ENCODE results near the gene MIAT. TPM values are rescaled to one million over a fixed set of nuclear protein-coding genes. Genes with fewer than 3 reads are reported as not detected.
A peak's percentile ranks its signal among the peaks of the same experiment; 100 is the strongest.

The MIAT gene
- total and polyA plus RNA-seq, 8 donors: 0.28 to 0.78 (median 0.53) TPM

DNA sequence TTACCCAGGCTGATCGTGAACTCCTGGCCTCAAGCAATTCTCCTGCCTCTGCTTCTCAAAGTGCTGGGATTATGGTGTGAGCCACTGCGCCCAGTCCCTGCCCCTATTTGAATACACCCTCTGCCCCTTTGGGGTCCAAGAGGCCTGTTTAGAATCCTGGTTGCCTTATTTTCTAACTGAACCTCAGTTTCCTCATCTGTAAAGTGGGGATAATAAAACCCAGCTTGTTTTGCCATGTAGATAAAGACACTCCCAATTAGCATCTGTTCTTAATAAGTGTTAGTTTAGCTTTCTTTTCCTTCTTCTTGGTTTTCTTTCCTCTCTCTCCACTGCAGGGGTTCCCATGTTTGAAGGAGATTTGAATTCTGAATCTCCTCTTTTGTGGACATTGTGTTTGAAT, 4.8 kb downstream of the MIAT start:
- DNase-seq (no peak), ATAC-seq (no peak), FAIRE-seq (no peak)
- H3K4me3 ChIP-seq: no peak overlapping the region
- no peaks in the 10 kb centered on the region for H3K9me3 ChIP-seq
- TF ChIP-seq, protein P1, sequence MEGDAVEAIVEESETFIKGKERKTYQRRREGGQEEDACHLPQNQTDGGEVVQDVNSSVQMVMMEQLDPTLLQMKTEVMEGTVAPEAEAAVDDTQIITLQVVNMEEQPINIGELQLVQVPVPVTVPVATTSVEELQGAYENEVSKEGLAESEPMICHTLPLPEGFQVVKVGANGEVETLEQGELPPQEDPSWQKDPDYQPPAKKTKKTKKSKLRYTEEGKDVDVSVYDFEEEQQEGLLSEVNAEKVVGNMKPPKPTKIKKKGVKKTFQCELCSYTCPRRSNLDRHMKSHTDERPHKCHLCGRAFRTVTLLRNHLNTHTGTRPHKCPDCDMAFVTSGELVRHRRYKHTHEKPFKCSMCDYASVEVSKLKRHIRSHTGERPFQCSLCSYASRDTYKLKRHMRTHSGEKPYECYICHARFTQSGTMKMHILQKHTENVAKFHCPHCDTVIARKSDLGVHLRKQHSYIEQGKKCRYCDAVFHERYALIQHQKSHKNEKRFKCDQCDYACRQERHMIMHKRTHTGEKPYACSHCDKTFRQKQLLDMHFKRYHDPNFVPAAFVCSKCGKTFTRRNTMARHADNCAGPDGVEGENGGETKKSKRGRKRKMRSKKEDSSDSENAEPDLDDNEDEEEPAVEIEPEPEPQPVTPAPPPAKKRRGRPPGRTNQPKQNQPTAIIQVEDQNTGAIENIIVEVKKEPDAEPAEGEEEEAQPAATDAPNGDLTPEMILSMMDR (IDR thresholded peaks at IDR 0.05): no peak
- H3K4me1 ChIP-seq: peaks cover 0 to 7% (median 0%) of the 10 kb centered on the region in 3 donors
- no peaks in the 10 kb centered on the region for H3K36me3 ChIP-seq
- 80 to 82% methylated on average over 2 of the region's 2 CpGs for WGBS, 2 donors
- peaks cover 0 to 7% (median 2%) of the 10 kb centered on the region in 4 donors for H3K27me3 ChIP-seq
- H3K27ac ChIP-seq: no peak overlapping the region
- intact Hi-C loops (cut with DNase I): no loop called here

DNA sequence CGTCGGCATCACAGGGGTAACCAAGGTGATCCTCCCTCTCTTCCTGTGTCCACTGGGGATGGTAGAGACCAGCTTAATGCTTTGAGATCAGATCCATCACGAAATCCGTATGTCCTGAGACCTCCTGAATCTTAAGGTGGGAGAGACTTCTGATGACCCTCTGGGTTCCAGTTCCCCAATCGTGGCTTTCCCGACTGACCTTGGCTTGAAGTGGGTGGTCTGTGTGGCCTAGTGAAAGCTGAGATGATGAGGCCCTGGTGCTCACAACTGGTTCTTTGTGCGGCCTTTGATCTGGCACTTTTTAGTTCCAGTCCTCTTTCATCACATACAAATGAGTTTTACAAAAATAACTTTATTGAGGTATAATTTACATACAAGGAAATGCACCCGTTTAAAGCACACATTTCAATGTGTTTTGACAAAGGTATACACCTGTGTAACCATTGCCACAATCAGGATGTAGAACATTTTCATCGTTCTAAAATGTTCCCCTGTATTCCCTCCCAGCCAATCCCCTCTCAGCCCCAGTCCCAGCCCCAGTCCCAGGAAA, 6.1 kb downstream of the MIAT start:
- no peak overlapping the region for H3K4me3 ChIP-seq
- no peak for ATAC-seq
- TF ChIP-seq, protein P1 (IDR thresholded peaks at IDR 0.05): no peak
- no peaks in the 10 kb centered on the region for H3K4me1 ChIP-seq
- H3K9me3 ChIP-seq: no peaks in the 10 kb centered on the region
- 60 to 70% methylated on average over 9 of the region's 9 CpGs for WGBS, 2 donors
- DNase-seq: no peak
- no peaks in the 10 kb centered on the region for H3K36me3 ChIP-seq
- no peak for FAIRE-seq
- H3K27me3 ChIP-seq: peaks cover 0 to under 1% (median under 1%) of the 10 kb centered on the region in 4 donors
- no peak overlapping the region for H3K27ac ChIP-seq
- intact Hi-C loops (cut with DNase I): no loop called here

DNA sequence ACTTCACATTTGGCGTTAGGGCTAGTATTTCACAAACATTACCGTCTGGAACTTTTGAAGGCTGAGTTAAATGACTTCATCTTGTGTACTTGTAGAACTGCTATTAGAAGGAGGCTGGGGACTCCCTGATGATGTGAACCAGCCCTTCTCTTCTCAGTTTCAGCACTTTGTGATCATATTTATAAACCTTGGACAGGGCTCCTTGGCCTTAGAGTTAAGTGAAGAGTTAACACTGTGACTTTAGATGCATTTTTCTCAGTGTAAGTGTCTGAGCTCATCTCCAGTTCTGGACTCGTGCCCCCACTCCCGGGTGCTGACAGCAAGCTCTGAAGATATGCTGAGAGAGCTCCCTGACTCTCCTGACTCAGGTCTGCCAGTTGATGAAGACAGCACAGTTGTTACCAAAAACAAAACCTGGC, 8.4 kb downstream of the MIAT start:
- FAIRE-seq (no peak), ATAC-seq (no peak), DNase-seq (no peak)
- peaks cover 6 to 11% (median 9%) of the 10 kb centered on the region in 3 donors for H3K4me1 ChIP-seq
- 25 to 30% methylated on average over 4 of the region's 4 CpGs for WGBS, 2 donors
- no peaks in the 10 kb centered on the region for H3K9me3 ChIP-seq
- intact Hi-C loops (cut with DNase I): no loop called here
- H3K4me3 ChIP-seq: no peak overlapping the region
- no peaks in the 10 kb centered on the region for H3K36me3 ChIP-seq
- TF ChIP-seq, protein P1 (IDR thresholded peaks at IDR 0.05): no peak
- H3K27ac ChIP-seq: no peak overlapping the region
- no peaks in the 10 kb centered on the region for H3K27me3 ChIP-seq

DNA sequence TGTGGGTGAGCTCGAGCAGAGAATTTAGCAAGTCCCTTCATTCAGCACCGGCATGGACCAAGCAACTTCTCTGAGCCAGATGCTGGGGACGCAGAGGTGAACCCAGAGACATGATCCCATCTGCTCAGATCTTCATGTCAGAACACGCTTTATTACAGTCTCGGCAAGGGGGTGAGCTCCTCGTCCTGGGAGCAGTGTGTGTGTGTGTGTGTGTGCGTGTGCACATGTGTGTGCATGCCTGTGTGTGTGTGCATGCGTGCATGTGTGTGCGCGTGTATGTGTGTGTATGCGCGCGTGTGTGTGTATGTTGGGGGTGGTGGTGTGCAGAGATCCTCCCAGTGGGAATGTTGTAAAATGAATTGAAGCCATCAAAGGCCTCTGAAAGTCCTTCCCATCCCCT, 9.8 kb downstream of the MIAT start:
- 79 to 84% methylated on average over 13 of the region's 13 CpGs for WGBS, 2 donors
- Histone ChIP-seq H3K4me1 (peaks cover 6 to 12% (median 9%) of the 10 kb centered on the region in 3 donors), H3K36me3 (no peaks in the 10 kb centered on the region), H3K4me3 (no peak overlapping the region), H3K27me3 (no peaks in the 10 kb centered on the region), H3K9me3 (no peaks in the 10 kb centered on the region), H3K27ac (no peak overlapping the region)
- FAIRE-seq (no peak), DNase-seq (no peak), ATAC-seq (no peak)
- intact Hi-C loops (cut with DNase I): no loop called here
- TF ChIP-seq, protein P1 (IDR thresholded peaks at IDR 0.05): no peak

DNA sequence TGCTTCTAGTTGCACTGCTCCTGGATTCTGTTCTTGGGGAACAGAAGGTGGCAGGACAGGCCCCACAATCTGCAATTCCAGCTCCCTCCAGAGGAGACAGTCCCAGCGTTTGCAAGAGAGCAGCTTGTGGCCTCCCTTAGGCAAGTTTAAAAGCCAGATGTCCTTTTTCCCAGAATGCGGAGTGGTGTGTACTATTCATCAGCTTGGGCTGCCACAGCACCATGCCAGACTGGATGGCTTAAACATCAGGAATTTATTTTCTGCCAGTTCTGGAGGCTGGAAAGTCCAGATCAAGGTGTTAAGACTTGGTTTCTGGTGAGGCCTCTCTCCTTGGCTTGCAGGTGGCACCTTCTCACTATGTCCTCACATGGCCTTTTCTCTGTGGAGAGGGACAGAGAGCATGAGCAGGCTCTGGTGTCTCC, 11.7 kb downstream of the MIAT start:
- peak overlapping the region; percentile 16 to 76 (median 54) for H3K27ac ChIP-seq
- no peaks in the 10 kb centered on the region for H3K27me3 ChIP-seq
- H3K36me3 ChIP-seq: no peaks in the 10 kb centered on the region
- WGBS, 2 donors: 10 to 28% methylated on average over 2 of the region's 2 CpGs
- no peaks in the 10 kb centered on the region for H3K9me3 ChIP-seq
- DNase-seq (peak in 5 of 6 donors; percentile 69 to 88 (median 84)), FAIRE-seq (no peak), ATAC-seq (peak; percentile 59 to 73 (median 65))
- H3K4me1 ChIP-seq: peaks cover 11 to 21% (median 13%) of the 10 kb centered on the region in 3 donors
- TF ChIP-seq, protein P1 (IDR thresholded peaks at IDR 0.05): peak; percentile 22 to 62 (median 40)
- H3K4me3 ChIP-seq: no peak overlapping the region
- intact Hi-C loops (cut with DNase I): no loop called here
